NCI-H128 (cell line): ENCODE results near the gene AREG.
"Not testable (repeated sequence)": the region's sequence is repeated elsewhere in the genome, so short reads cannot be mapped to it uniquely, and the experiment has no call there.

ENCODE experiments used
- DNase-seq: peaks from one replicate; lab custom pipeline; 2025; ENCODE audit not compliant: unreplicated experiment; lab: John Stamatoyannopoulos, UW

The AREG gene, protein sequence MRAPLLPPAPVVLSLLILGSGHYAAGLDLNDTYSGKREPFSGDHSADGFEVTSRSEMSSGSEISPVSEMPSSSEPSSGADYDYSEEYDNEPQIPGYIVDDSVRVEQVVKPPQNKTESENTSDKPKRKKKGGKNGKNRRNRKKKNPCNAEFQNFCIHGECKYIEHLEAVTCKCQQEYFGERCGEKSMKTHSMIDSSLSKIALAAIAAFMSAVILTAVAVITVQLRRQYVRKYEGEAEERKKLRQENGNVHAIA

DNA sequence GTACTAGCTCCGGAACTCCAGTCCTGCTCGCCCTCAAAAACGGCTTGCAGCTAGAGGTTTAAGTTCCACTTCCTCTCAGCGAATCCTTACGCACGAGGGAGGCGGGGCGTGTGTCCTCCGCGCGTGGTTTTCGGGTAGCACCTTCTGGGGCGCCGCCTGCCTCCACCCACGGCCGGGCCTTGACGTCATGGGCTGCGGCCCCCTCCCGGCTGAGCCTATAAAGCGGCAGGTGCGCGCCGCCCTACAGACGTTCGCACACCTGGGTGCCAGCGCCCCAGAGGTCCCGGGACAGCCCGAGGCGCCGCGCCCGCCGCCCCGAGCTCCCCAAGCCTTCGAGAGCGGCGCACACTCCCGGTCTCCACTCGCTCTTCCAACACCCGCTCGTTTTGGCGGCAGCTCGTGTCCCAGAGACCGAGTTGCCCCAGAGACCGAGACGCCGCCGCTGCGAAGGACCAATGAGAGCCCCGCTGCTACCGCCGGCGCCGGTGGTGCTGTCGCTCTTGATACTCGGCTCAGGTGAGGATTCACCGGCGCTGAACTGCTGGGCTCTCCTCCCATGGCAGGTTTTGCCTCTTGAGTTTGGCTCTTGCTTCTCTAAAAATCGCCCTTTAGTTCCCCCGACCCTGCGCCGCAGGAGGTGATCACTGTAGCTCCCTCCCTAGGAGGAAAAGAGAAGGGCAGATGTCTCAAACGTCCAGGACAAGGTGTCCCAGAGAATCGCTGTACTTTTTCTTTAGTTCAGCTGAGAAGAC lies at the start of gene AREG:
Gene AREG (plus strand): TSS at position 246 of the 752 bp plus-strand sequence. CDS start 210 bp downstream, at position 456.
- DNase-seq = no peak

DNA sequence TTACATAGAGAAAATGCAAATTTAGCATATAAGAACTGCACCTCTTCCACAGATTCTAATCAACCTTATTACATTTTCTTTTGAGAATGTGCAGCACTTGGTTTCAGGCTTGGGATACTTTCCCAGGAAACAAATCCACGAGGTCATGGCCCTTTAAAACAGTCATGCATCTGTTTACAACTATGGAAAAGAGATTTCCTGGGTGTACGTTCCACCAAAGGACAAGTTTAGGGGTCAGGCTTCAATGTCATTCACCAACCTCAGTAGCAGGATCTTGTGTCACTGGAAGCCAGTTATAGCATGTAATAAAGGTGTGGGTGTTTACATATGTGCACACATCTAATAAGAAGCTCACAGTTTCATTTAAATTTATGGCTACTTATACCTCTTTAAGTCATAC lies 49.3 kb upstream of the AREG start:
- DNase-seq = no peak

DNA sequence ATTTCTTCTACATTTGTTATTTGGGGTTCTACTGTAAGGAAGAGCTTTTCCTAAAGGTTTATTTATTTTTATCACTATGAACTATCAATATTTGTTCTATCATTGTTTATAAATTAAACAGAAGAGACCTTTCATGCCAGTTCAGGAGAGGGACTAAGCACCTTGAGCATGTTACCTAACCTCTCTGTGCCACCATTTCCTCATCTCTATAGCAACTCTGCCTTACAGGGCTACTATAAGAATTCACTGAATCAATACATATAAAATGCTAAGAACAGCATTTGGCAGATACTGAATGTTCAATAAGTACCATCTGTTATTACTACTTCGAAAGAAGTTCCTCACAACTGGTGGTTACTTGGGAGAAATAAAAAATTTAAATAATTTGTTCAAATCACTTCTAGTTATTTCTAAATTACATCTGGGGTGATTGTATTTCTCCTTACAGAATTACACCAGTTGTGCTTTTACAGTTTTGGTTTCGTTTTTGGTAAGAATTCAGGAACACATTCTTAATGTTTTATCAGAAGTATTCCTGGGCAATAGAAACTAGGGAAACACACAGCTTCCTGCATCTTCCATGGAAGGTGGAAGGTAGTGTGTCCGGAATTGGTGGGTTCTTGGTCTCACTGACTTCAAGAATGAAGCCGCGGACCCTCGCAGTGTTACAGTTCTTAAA lies 47.0 kb upstream of the AREG start:
- DNase-seq = no peak

DNA sequence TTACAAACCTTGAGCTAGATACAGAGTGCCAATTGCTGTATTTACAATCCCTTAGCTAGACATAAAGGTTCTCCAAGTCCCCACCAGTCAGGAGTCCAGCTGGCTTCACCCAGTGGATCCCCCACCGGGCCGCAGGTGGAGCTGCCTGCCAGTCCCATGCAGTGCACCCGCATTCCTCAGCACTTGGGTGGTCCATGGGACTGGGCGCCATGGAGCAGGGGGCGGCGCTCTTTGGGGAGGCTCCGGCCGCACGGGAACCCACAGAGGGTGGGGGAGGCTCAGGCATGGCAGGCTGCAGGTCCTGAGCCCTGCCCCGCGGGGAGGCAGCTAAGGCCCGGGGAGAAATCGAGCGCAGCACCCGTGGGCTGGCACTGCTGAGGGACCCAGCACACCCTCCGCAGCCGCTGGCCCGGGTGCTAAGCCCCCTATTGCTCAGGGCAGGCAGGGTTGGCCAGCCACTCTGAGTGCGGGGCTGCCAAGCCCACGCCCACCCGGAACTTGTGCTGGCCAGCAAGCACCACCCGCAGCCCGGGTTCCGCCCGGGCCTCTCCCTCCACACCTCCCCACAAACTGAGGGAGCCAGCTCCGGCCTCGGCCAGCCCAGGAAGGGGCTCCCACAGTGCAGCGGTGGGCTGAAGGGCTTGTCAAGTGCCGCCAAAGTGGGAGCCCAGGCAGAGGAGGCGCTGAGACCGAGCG lies 45.9 kb upstream of the AREG start:
- not testable (repeated sequence) for DNase-seq

DNA sequence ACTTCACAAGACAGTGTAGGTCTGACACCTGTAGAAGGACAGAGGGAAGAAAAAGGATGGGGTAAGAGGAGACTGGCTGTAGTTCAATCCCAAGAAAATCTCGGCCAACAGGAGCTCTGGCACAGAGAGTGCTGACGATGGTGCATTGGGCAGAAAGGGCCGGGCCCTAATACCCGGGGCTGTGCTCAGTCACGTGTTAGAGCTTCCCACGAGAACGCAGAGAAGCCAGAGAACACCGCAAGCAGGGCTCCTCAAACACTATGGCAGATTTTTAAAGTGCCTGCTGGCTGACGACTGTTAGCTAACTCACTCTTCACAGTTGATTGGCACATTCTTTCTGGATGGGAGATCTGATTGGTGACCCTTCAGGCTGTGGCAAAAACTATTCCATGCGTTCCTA lies 44.5 kb upstream of the AREG start:
- DNase-seq = no peak

DNA sequence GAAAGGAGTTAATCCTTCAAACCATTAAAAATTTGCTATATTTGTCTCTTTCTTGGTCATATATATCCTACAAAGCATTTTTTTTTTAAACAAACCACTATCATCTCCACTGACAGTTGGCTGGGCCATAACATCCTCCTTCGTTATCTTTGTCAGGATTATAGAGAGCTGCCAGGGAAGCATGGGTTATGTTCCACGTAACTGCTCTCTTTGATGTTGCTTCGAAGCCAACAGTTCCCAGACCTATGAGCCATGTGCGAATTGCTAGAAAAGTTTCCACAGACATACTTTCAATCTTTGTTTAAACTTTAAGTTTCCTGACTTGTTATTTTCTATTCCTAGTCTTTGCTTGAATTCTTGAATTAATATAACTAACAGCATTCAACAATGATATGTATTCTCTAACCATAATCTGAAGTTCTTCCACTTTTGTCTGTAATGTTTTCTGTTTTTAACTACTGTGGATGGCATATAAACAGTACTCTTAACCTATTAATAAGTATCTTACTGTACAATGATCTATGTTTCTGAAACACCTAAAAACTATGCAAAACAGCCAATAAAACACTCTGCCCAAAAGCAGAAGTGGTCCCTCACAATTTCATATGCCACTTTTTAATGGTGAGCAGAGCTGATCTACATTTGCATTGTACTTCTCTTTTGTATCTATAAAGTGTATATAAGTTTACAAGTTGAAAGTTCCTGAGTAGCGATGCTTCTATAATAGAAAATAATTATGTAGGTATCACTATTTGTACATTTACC lies 42.1 kb upstream of the AREG start:
- DNase-seq = no peak

DNA sequence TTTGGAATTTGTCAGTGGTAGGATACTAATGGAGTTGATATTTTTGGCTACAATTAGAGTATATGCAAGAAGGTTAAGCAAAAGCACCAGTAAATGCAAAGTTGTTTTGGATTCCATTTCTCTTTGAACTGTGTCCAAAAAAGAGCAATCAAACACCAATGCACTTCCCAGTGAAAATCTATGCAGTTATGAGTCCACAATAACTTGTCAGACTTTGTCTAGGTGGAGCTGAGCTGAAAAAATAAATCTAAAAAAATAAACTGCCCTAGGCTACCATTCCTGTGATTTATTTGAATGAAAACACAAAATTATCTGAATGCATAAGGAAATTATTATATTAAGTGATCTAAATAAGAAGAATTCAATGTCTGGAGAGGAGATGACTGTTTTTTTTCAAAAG lies 37.0 kb upstream of the AREG start:
- no peak for DNase-seq

DNA sequence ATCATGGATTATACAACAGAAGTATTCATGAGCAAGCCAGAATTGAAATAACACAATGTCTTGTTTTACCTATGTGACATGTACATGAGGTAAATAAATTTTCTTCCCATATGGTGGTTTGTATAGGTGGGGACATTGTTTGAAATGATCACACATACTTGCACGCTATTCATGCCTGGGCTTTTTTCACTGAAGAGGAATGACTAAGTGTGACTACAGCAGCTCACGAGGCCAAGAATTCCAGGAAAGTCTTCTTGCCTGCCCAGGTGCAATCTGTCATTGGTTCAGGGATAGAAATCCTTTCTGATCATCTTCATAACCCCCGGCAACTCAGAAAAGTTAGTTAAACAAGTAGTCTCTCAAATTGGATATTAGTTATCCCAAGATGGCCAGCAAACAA lies 36.3 kb upstream of the AREG start:
- DNase-seq = no peak

DNA sequence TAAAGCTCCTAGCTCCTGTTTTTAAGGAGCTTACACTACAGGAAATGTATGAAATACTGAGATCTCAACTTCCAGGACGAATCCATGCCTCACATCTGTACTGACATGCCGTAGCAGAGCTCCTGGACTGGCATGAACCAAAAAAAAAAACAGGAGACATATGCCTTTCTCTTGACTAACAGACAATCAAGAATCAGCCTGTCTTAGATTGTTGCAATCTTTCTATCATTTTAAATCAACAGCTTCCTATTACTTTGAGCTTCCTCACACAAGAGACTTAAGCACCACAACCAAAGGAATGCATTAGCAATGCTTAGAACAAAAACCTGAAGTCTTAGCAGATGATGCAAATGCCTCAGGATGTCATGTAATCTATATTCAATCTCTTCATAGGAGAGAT lies 34.7 kb upstream of the AREG start:
- DNase-seq = no peak

DNA sequence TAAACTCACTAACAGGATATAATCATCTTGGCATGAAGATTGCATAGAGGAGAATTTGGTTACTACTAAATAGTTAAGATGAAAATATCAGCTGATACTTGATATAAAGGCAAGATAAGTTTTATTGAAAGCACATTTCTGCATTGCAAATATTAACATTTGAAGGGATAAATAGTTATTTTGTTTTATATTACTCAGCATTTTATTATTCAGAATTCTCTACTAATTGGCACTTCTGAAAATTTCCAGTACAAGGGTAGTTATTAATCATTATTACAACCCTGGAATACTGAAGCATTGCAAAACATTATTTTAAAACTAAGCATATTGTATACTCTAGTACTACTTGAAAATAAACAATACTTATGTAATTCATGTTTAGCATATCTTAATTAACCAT lies 32.7 kb upstream of the AREG start:
- DNase-seq = no peak

DNA sequence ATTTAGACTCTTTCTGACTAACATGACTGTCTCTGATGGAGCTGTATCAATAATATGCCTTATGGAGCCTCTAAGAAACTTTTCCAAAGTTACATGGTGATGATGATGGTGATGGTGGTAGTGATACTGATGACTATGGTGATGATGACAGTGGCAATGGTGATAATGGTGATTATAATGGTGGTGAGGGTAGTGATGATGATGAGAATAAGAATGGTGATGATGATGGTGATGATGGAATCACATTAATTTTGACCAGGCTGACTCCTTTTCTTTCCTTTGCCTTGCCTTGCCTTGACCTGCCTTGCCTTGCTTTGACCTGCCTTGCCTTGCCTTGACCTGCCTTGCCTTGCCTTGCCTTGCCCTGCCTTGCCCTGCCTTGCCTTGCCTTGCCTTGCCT lies 31.7 kb upstream of the AREG start:
- no peak for DNase-seq

DNA sequence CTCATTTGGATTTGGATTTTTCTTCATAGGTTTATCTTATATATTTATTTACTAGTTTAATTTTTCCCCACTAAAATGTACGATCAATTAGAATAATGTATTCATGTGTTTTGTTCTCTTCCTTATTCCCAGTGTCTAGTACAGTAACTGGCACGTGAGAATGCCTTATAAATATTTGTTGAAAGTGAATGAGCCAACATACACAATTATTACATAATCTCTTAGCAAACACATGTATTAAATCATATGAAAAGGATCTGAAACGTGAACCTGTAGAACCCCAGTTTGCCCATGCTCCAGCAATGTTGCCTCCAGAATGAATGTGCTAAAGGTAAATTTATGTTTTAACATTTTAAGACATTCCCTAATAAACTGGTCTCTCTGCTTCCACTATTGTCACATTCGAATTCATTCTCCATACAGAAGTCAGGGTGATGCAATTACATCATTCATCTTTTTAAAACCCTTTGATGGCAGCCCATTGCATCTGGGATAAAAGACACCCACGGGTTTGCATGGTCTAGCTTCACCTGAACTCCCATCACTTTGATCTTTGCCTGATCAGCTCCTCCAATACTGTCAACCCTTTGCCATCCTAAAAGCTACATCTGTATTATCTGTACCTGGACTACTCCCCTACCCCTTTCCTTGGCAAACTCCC lies 30.7 kb upstream of the AREG start:
- DNase-seq = no peak

DNA sequence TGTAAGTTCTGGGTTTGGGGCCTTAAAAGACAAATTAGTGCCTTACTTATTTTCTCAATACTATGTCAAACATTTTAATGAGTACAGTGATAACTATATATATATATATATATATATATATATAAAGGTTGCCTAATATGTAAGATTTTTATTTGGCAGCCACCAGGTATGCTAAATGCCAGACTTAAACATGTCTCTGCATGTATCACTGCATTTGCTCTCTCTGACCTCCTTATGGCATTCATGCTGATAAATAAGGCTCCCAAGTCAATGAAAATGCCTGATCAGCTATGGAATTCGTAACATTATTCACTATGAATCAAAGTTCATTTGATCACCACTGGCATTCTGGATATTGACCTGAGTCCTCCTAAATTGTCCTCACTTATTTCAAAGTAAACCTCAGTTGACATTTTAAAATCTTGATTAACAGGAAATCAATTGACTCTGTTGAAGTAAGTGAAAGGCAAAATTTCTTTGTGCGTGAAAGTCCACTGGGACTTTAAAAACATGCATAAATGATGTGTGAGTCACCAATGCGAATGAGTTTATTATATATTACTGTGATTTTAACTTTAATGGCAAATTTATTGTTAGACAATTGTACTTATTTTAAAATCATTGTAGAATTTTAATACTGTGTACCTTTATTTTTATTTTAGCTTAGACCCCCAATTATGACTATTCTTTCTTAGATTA lies 29.2 kb upstream of the AREG start:
- DNase-seq = no peak

DNA sequence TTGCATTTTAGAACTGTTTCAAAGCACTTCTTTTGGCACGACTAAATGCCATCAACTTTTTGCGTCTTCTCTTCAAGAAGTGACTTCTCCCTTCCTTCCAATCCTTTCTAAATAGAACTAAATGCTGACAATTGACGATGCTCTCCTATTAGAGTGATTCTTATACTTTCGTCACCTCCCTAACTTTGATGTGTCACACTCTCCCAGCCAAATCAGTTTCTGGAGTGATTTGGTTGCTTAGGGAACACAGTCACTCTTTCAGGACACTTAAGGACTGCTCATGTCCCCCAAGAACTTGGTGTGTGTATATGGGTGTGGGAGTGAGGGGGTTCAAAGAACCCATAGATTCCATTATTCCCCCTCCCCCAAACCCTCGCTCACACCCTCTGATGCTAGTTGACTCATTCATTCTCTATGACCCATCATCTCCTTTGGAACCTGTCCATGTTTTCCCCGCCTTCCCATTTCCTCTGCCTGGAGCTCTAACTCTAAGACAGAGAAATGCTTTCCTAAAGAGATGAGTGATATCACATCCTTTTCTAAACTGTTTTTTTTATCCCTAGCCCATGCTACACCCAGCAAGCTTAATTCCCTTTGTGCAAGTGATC lies 26.8 kb upstream of the AREG start:
- no peak for DNase-seq

DNA sequence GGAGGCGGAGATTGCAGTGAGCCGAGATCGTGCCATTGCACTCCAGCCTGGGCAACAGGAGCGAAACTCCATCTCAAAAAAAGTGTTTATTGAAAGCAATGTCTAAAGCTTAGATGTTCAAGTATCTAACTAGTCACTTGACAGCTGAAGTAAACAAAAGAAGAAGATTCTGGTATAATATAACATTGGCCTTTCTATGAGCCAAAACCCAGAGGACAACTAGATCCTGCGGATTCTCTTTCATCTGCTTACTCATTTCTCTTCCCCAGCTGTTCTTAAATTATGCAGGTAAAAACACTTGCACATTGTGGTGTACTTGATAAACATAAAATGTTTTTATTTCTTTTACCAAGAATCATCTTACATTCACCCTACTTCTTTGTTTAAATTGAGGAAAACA lies 24.1 kb upstream of the AREG start:
- no peak for DNase-seq

DNA sequence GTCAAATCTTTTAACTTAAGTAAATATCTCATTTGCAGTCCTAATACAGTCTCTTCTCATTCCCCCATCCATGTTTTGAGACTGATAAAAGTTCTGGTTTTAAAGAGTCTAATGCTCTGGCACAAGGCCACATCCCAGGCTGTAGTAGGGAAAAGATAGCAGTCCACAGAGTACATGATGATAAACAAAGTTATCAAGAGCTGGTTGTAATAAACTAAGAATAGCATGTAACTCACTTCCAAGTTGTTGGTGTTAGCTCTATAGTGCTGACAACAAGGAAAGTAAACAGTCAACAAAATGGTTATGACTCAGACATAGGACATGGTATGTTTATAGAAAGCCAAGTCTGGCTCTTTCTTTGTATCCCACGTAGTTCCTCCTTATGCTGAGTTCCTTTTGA lies 21.8 kb upstream of the AREG start:
- DNase-seq = no peak

DNA sequence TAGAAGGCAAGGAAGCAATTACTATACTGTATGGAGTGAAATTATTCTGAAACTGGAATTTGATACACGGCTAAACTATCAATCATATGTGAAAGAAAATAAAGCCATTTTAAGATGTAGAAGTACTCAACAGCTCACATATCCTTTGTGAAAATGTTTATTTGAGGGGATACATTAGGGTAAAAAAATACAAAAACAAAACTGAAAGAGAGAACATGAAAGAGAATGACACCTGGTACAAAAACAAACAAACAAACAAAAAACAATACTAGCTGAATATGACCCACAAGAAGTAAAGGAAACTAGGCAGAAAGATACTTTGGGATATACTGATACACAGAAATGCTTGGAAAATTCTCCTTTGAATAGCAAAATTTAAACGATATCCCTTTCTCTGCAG lies 20.8 kb upstream of the AREG start:
- DNase-seq = no peak

DNA sequence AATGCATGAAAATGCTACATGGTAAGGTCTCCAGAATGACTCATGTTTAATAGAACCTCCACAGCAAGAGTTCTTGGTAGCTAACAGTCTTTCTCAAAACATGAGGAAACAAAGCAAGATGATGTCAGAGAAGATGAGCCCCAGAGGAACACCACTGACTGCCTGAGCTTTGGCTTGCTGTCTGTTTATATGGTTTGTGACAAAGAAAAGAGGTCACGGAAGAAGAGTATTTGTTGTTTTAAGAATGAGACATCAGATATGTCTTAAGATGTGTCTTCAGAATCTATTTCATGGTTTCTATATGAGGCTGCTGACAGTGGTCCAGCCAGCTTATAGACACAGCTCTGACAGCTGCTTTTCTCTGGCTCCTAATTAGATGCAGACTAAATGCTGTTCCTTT lies 18.8 kb upstream of the AREG start:
- no peak for DNase-seq

DNA sequence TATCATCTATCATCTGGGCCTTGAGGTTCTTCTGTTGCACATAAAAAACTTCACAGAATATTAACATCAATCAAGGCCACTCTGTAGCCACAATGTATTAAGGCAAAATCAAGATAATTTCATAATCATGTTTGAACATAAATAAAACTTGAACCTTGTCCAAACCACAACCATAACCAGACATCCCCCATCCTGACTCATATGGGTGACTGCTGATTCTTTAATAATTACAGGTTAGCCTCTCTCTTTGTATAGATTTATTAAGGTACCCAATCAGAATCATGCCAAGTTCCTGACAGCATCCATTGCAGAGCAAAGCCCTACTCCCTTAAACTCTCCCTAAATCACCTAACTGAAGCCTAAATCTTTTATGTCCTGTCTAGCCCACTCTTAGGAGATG lies 16.7 kb upstream of the AREG start:
- no peak for DNase-seq
